GM18502 (cell line): Measurements from ENCODE around the gene LDB2.
"Not testable (repeated sequence)": the region's sequence is repeated elsewhere in the genome, so short reads cannot be mapped to it uniquely, and the experiment has no call there.

ENCODE experiments used
- ATAC-seq: cut with Tn5 transposase; IDR thresholded peaks from one replicate; pipeline ENCODE4 v1.9.1; 2021; ENCODE audit warnings: mild to moderate bottlenecking; ENCODE audit not compliant: unreplicated experiment, poor library complexity

Gene LDB2

GRCh38 chr4:16524406-16524805 lies 374.0 kb downstream of the LDB2 start:
- ATAC-seq: no peak

DNA sequence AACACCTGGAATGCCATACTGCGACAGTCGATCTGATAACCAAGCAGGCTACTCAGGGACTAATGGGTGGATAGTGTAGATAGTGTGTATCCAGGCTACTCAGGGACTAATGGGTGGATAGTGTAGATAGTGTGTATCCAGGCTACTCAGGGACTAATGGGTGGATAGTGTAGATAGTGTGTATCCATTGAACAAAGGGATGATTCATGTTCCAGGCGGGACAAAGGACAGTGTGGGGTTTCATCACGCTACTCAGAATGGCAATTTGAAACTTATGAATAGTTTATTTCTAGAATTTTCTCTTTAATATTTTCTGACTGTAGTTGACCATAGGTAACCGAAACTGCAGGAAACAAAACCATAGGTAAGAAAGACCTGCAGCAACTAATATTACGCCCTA lies 374.9 kb downstream of the LDB2 start:
- not testable (repeated sequence) for ATAC-seq

GRCh38 chr4:16521156-16521915 lies 377.1 kb downstream of the LDB2 start:
- ATAC-seq: no peak

- ATAC-seq: no peak
Measured at GRCh38 chr4:16516796-16517439, 381.5 kb downstream of the LDB2 start.

- no peak for ATAC-seq
Measured at GRCh38 chr4:16513876-16514275, 384.6 kb downstream of the LDB2 start.

- no peak for ATAC-seq
Measured at GRCh38 chr4:16508968-16509367, 389.5 kb downstream of the LDB2 start.

- no peak for ATAC-seq
Measured at GRCh38 chr4:16505726-16506125, 392.7 kb downstream of the LDB2 start.

GRCh38 chr4:16505267-16505666 lies 393.2 kb downstream of the LDB2 start:
- ATAC-seq: no peak

DNA sequence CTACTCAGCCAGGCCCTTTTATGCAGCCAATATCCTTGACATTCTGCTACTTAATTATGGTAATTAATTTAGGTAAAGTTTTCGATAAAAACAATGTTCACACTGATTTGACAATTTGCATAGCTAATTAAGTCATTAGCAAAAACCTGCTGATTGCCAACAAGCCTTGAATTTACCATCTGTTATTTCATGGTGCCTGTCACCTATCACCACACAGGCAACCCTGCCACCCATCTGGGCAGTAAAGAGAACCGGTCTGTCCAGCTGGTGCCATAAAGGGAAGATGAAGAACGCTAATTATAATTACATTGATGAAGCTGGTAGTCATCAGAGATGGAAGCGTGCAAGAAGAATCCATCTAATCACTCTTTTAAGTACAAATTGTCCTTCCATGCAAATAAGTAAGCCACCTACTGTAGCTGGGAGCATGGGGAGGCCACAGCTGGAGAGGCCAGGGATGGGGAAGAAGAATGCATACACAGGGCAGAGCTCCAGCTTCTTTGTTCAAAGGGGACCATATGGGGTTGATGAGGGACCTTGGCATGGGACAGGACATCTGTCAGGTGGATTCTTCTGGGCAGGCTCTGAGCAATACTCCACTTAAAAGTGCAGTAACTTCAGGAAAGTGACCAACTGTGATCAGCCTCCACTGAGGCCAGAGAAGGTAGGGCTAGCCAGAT lies 394.9 kb downstream of the LDB2 start:
- no peak for ATAC-seq

GRCh38 chr4:16498978-16499377 lies 399.5 kb downstream of the LDB2 start:
- ATAC-seq: no peak

DNA sequence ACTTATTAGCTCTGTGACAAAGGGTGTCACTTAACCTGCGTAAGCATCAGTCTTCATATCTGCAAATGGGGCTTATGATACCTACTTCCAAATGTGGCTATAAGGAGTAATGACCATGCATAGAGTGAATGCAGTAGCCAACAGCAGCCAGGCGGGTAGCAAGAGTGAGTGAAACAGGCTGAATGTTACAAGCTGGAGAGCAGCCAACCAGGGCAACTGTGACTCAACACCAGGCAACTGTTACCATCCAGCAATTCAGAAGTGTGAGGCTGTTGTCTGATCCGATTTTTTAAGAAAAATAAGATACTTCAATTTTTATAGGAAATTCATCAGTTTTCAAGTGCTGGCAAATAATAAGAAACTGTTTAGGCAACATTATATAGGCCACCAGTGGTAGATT lies 401.9 kb downstream of the LDB2 start:
- ATAC-seq: no peak

- ATAC-seq: no peak
Measured at GRCh38 chr4:16492872-16493271, 405.6 kb downstream of the LDB2 start.

- ATAC-seq: no peak
Measured at GRCh38 chr4:16489226-16489625, 409.2 kb downstream of the LDB2 start.

GRCh38 chr4:16488084-16488483 lies 410.4 kb downstream of the LDB2 start:
- no peak for ATAC-seq

GRCh38 chr4:16484711-16485110 lies 413.7 kb downstream of the LDB2 start:
- no peak for ATAC-seq

GRCh38 chr4:16483540-16483939 lies 414.9 kb downstream of the LDB2 start:
- ATAC-seq: no peak

DNA sequence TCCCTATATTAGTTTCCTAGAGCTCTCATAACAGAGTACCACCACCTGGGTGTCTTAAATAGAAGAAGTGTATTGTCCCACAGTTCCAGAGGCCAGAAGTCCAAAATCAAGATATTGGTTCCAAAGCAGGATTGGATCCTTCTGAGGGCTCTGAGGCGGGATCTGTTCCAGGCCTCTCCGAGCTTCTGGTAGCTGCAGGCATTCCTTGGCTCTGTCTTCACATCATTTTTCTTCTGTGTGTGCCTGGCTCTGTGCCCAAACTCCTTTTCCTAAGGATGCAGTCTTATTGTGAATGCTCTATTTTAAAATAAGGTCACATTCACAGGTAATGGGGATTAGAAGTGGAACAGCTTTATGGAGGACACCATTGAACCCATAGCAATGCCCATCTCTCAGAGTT lies 418.4 kb downstream of the LDB2 start:
- no peak for ATAC-seq

DNA sequence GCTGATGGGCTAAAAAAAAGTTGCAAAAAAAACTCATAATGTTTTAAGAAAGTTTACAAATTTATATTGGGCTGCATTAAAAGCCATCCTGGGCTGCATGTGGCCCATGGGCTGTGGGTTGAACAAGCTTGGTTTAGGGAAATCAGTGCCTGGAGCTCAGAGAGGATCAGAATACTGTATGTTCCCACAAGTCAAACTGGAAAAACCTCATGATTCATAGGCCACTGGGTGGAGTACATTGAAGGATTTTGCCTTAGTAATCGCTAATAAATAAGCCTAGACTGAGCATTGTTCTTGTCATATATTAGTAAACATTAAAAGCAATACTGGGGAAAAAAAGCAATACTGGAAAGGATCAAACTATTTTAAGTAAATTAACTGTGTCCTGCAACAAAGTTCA lies 425.9 kb downstream of the LDB2 start:
- ATAC-seq: no peak

DNA sequence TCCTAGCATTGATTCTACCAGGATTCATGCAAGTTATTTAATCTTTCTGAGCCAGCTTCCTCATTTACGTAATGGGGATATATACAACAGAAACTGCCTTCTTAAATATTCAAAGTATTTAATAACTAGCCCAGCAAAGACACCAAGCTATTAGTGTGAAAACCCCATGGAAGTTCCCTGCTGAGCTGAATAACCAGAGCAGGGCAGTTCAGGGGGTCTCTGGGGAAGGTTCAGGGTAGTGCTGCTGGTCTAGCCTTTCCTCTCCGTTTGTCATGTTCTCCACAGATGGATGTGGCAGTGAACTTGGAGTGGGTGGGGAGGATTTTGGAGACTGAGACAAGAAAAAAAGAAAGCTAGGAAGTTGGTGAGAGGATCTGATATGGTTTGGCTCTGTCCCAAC lies 431.4 kb downstream of the LDB2 start:
- ATAC-seq: no peak

- no peak for ATAC-seq
Measured at GRCh38 chr4:16466581-16466980, 431.9 kb downstream of the LDB2 start.

GRCh38 chr4:16464651-16465050 lies 433.8 kb downstream of the LDB2 start:
- ATAC-seq: no peak

GRCh38 chr4:16462656-16463055 lies 435.8 kb downstream of the LDB2 start:
- no peak for ATAC-seq
